Thyroid gland (tissue), 4 donors: ENCODE results near the gene RUNX2. TPM values are rescaled to one million over a fixed set of nuclear protein-coding genes. Genes with fewer than 3 reads are reported as not detected.

Experiments used
- DNase-seq, 2 donors: peaks; one replicate each; pipeline ENCODE4 v3.0.0-alpha.2; 2019
- H3K27ac ChIP-seq, 3 donors: fragments of 200-600 bp; sonication (generic); 1 replicate in 2 of 3; 2 replicates in 1 of 3; pipeline ENCODE4 v1.5.1; 2016 to 2019; ENCODE audit warnings: mild to moderate bottlenecking in 1 of 3, moderate library complexity in 1 of 3
- H3K27me3 ChIP-seq: fragments of 200-600 bp; sonication (generic); one replicate; pipeline ENCODE4 v1.5.1; 2019
- H3K36me3 ChIP-seq, 2 donors: fragments of 200-600 bp; sonication (generic); one replicate each; pipeline ENCODE4 v1.5.1; 2016 to 2019
- H3K4me1 ChIP-seq, 2 donors: fragments of 200-600 bp; sonication (generic); one replicate each; pipeline ENCODE4 v1.5.1; 2017 to 2019
- H3K4me3 ChIP-seq, 3 donors: fragments of 200-600 bp; sonication (generic); replicated peaks in 1 of 3; 1 replicate in 2 of 3; 2 replicates in 1 of 3; pipeline ENCODE4 v1.5.1; 2016; ENCODE audit warnings: mild to moderate bottlenecking in 1 of 3
- H3K9me3 ChIP-seq: fragments of 200-600 bp; sonication (generic); one replicate; pipeline ENCODE4 v1.5.1; 2017
- CTCF ChIP-seq, 6 experiments: fragments of 200-600 bp in 3 of 6; fragments of 450-650 bp in 3 of 6; sonication (generic) in 3 of 6; IDR thresholded peaks; one replicate each; pipeline ENCODE4 v1.5.1; 2016 to 2019; ENCODE audit warnings: antibody characterized with exemption in 6 of 6, mild to moderate bottlenecking in 2 of 6, inconsistent platforms in 1 of 6, moderate library complexity in 1 of 6
- POLR2A ChIP-seq, 2 donors: fragments of 450-650 bp; IDR thresholded peaks; one replicate each; pipeline ENCODE4 v1.6.1; 2017; ENCODE audit warnings: antibody characterized with exemption in 2 of 2, mild to moderate bottlenecking in 2 of 2, moderate library complexity in 1 of 2
- WGBS, 2 donors: methylation state at CpG; one replicate each; pipeline ENCODE4 v1.1.5; 2017; 5-methylcytosine and 5-hydroxymethylcytosine counted together
- intact Hi-C: fragments of 100-400 bp; cut with DNase I; formaldehyde crosslinking; loops from one replicate; pipeline ENCODE4 v1.15.1; 2023
- total RNA-seq, 4 donors: library from RNA; depleted of rRNA; stranded (reverse); fragments of >200 nt; gene quantifications; one replicate each; pipeline ENCODE4 v1.2.3, GENCODE V29; 2016

RUNX2 gene
- total RNA-seq, 4 donors from 2014 or later: 1.6 to 4.2 (median 2.7) TPM

- Histone ChIP-seq H3K27me3 (no peaks in the 10 kb centered on the region), H3K4me1 (no peaks in the 10 kb centered on the region), H3K4me3 (no peak overlapping the region), H3K36me3 (no peaks in the 10 kb centered on the region), H3K27ac (no peak overlapping the region), H3K9me3 (no peaks in the 10 kb centered on the region)
- intact Hi-C loops: no loop called here
- DNase-seq: no peak
- TF ChIP-seq CTCF (IDR thresholded peaks at IDR 0.05) (no peak), POLR2A (IDR thresholded peaks at IDR 0.05) (no peak)
- 91 to 93% methylated on average over 6 of the region's 6 CpGs for WGBS, 2 donors
These were observed 305.3 kb downstream of the RUNX2 start for GRCh38 chr6:45633272-45633908.

- intact Hi-C loops: no loop called here
- no peak for TF ChIP-seq CTCF (IDR thresholded peaks at IDR 0.05)
- no peak for TF ChIP-seq POLR2A (IDR thresholded peaks at IDR 0.05)
- WGBS, 2 donors: 81 to 84% methylated on average over 4 of the region's 4 CpGs
These were observed 306.1 kb downstream of the RUNX2 start for GRCh38 chr6:45634231-45634630.

GRCh38 chr6:45635284-45635867 lies 307.2 kb downstream of the RUNX2 start:
- WGBS, 2 donors: 69 to 75% methylated on average over 8 of the region's 8 CpGs
- Histone ChIP-seq H3K4me3 (no peak overlapping the region), H3K4me1 (no peaks in the 10 kb centered on the region), H3K27me3 (no peaks in the 10 kb centered on the region), H3K9me3 (no peaks in the 10 kb centered on the region), H3K36me3 (no peaks in the 10 kb centered on the region), H3K27ac (no peak overlapping the region)
- intact Hi-C loops: no loop called here
- no peak for DNase-seq
- TF ChIP-seq POLR2A (IDR thresholded peaks at IDR 0.05): no peak
- TF ChIP-seq CTCF (IDR thresholded peaks at IDR 0.05): no peak

More at GRCh38 chr6:45634231-45634630, 306.1 kb downstream of the RUNX2 start:
- Histone ChIP-seq H3K9me3 (no peaks in the 10 kb centered on the region), H3K4me3 (no peak overlapping the region), H3K36me3 (no peaks in the 10 kb centered on the region), H3K4me1 (no peaks in the 10 kb centered on the region), H3K27me3 (no peaks in the 10 kb centered on the region), H3K27ac (no peak overlapping the region)
- DNase-seq: no peak

GRCh38 chr6:45637056-45637455 lies 308.9 kb downstream of the RUNX2 start:
- no peaks in the 10 kb centered on the region for H3K4me1 ChIP-seq
- no peaks in the 10 kb centered on the region for H3K27me3 ChIP-seq
- no peaks in the 10 kb centered on the region for H3K36me3 ChIP-seq
- DNase-seq: no peak
- intact Hi-C loops: no loop called here
- H3K4me3 ChIP-seq: no peak overlapping the region
- WGBS, 2 donors: 74 to 82% methylated on average over 3 of the region's 3 CpGs
- no peaks in the 10 kb centered on the region for H3K9me3 ChIP-seq
- TF ChIP-seq CTCF (IDR thresholded peaks at IDR 0.05) (no peak), POLR2A (IDR thresholded peaks at IDR 0.05) (no peak)
- no peak overlapping the region for H3K27ac ChIP-seq

GRCh38 chr6:45637611-45638257 lies 309.6 kb downstream of the RUNX2 start:
- no peak for TF ChIP-seq CTCF (IDR thresholded peaks at IDR 0.05)
- no peak for TF ChIP-seq POLR2A (IDR thresholded peaks at IDR 0.05)
- Histone ChIP-seq H3K4me3 (no peak overlapping the region), H3K36me3 (no peaks in the 10 kb centered on the region), H3K27ac (no peak overlapping the region), H3K9me3 (no peaks in the 10 kb centered on the region), H3K27me3 (no peaks in the 10 kb centered on the region), H3K4me1 (no peaks in the 10 kb centered on the region)
- intact Hi-C loops: no loop called here
- 34 to 64% methylated on average over 7 of the region's 7 CpGs for WGBS, 2 donors
- peak; percentile 69 to 72 for DNase-seq
